K562 (cell line): ENCODE data around the gene TMEM19. TPM values are rescaled to one million over a fixed set of nuclear protein-coding genes. Genes with fewer than 3 reads are reported as not detected.

Experiments
- BACH1 ChIP-seq: fragments of 200-800 bp; sonication (Bioruptor generic); IDR thresholded peaks from 2 replicates; pipeline ENCODE4 v1.6.1; 2016; ENCODE audit warnings: missing genetic modification characterization, missing compliant biosample characterization
- BRF1 ChIP-seq: IDR thresholded peaks from 3 replicates; pipeline ENCODE4 v1.6.1; 2011; ENCODE audit warnings: borderline replicate concordance, mild to moderate bottlenecking; ENCODE audit not compliant: insufficient read length; ENCODE audit errors: extremely low read depth
- CC2D1A ChIP-seq: fragments of 450-650 bp; IDR thresholded peaks from 2 replicates; pipeline ENCODE4 v1.6.1; 2017; ENCODE audit warnings: mild to moderate bottlenecking
- CCAR2 ChIP-seq: fragments of 200-400 bp; formaldehyde crosslinking; IDR thresholded peaks from 2 replicates; pipeline ENCODE4 v1.6.1; 2017; ENCODE audit warnings: mild to moderate bottlenecking, low read depth, low read length
- COPS2 ChIP-seq: fragments of 450-650 bp; conservative IDR thresholded peaks from 2 replicates; pipeline ENCODE4 v1.6.1; 2016; ENCODE audit warnings: mild to moderate bottlenecking, moderate library complexity
- FOXJ2 ChIP-seq: fragments of 200-800 bp; sonication (Bioruptor generic); IDR thresholded peaks from 2 replicates; pipeline ENCODE4 v1.6.1; 2016; ENCODE audit warnings: missing genetic modification characterization, missing compliant biosample characterization
- GTF2E2 ChIP-seq: fragments of 200-800 bp; sonication (Bioruptor generic); IDR thresholded peaks from 2 replicates; pipeline ENCODE4 v1.6.1; 2016; ENCODE audit warnings: missing genetic modification characterization, missing compliant biosample characterization
- HMGN3 ChIP-seq: IDR thresholded peaks from 2 replicates; pipeline ENCODE4 v1.6.1; 2011; ENCODE audit warnings: borderline replicate concordance, low read depth, mild to moderate bottlenecking, mixed read lengths, low read length; ENCODE audit not compliant: insufficient read length; ENCODE audit errors: extremely low read depth
- KDM2B ChIP-seq: fragments of 250-450 bp; sonication (Bioruptor Pico); IDR thresholded peaks from 2 replicates; pipeline ENCODE4 v1.8.0; 2021; ENCODE audit warnings: mild to moderate bottlenecking, moderate library complexity
- NCOA4 ChIP-seq: fragments of 450-650 bp; IDR thresholded peaks from 2 replicates; pipeline ENCODE4 v1.6.1; 2018; ENCODE audit warnings: mild to moderate bottlenecking; ENCODE audit not compliant: partially characterized antibody
- NCOR1 ChIP-seq: fragments of 450-650 bp; IDR thresholded peaks from 2 replicates; pipeline ENCODE4 v1.6.1; 2016; ENCODE audit warnings: mild to moderate bottlenecking, moderate library complexity
- PURB ChIP-seq: sonication (generic); formaldehyde crosslinking; IDR thresholded peaks from 2 replicates; pipeline ENCODE4 v1.9.0; 2021; ENCODE audit warnings: low read depth, mild to moderate bottlenecking, missing genetic modification reagents
- RBM15 ChIP-seq: fragments of 200-400 bp; formaldehyde crosslinking; IDR thresholded peaks from 2 replicates; pipeline ENCODE4 v1.6.1; 2018; ENCODE audit warnings: mild to moderate bottlenecking, low read length, moderate library complexity; ENCODE audit not compliant: insufficient read depth
- THAP12 ChIP-seq: fragments of 250-450 bp; sonication (Bioruptor Pico); IDR thresholded peaks from 2 replicates; pipeline ENCODE4 v1.9.0; 2021; ENCODE audit warnings: mild to moderate bottlenecking, inconsistent platforms
- ZFP36 ChIP-seq: fragments of 150-350 bp; IDR thresholded peaks from 2 replicates; pipeline ENCODE4 v1.6.1; 2018; ENCODE audit warnings: low read length, low read depth; ENCODE audit not compliant: partially characterized antibody
- ZNF184 ChIP-seq: sonication (generic); formaldehyde crosslinking; IDR thresholded peaks from 2 replicates; pipeline ENCODE4 v1.5.0; 2020; ENCODE audit warnings: missing genetic modification reagents
- ZNF347 ChIP-seq: fragments of 450-650 bp; formaldehyde crosslinking; IDR thresholded peaks from 2 replicates; pipeline ENCODE4 v1.4.0; 2020; ENCODE audit warnings: low read depth, mild to moderate bottlenecking, moderate library complexity
- ZNF395 ChIP-seq: fragments of 200-800 bp; sonication (Bioruptor generic); IDR thresholded peaks from 2 replicates; pipeline ENCODE4 v1.6.1; 2017; ENCODE audit warnings: missing genetic modification characterization, missing compliant biosample characterization
- ZNF766 ChIP-seq: fragments of 200-800 bp; sonication (Bioruptor generic); conservative IDR thresholded peaks from 2 replicates; pipeline ENCODE4 v1.6.1; 2016; ENCODE audit warnings: missing genetic modification characterization, missing compliant biosample characterization
- polyA plus RNA-seq, 8 experiments: library from polyadenylated mRNA; depleted of rRNA in 4 of 8; stranded (reverse) in 5 of 8; unstranded in 3 of 8; fragments of >200 nt; fragmentation: Nextera tagmentation in 2 of 8; fragmentation: Illumina TruSeq in 1 of 8; extraction: Ambion mirVana in 2 of 8; extraction: Trizol in 1 of 8; gene quantifications; 2 replicates each; pipeline versions ENCODE4 v1.2.1 to v1.2.3, GENCODE V29; 2011 to 2014; ENCODE audit warnings: inconsistent platforms in 1 of 8, missing spikeins in 1 of 8
- total RNA-seq, 7 experiments: library from RNA; depleted of rRNA in 6 of 7; stranded (reverse); fragments of >200 nt in 6 of 7; fragmentation: Illumina TruSeq in 2 of 7; extraction: Trizol in 2 of 7; gene quantifications; 2 replicates each; pipeline versions ENCODE4 v1.2.1 to v1.2.3, GENCODE V29; 2011 to 2021; ENCODE audit warnings: low replicate concordance in 1 of 7
- TF ChIP-seq, protein P1 (sequence below), 2 experiments: IDR thresholded peaks; 2 replicates each; pipeline ENCODE4 v1.6.1; 2011; ENCODE audit warnings: borderline replicate concordance in 1 of 2, control low read depth in 1 of 2, low read depth in 1 of 2, low read length in 1 of 2, mild to moderate bottlenecking in 1 of 2, mixed read lengths in 1 of 2, moderate library complexity in 1 of 2; ENCODE audit not compliant: insufficient read depth in 1 of 2, insufficient read length in 1 of 2, poor library complexity in 1 of 2, severe bottlenecking in 1 of 2; ENCODE audit errors: extremely low read depth in 1 of 2
- TF ChIP-seq, protein P2 (sequence below), 2 experiments: fragments of 450-650 bp; IDR thresholded peaks; 2 replicates each; pipeline ENCODE4 v1.6.1; 2016

TMEM19 gene
- total and polyA plus RNA-seq, 9 of the 15 experiments (the other 6 are each of a cell fraction or from before 2014, with no cell fraction given): 8.2 to 24.2 (median 17.2) TPM

DNA sequence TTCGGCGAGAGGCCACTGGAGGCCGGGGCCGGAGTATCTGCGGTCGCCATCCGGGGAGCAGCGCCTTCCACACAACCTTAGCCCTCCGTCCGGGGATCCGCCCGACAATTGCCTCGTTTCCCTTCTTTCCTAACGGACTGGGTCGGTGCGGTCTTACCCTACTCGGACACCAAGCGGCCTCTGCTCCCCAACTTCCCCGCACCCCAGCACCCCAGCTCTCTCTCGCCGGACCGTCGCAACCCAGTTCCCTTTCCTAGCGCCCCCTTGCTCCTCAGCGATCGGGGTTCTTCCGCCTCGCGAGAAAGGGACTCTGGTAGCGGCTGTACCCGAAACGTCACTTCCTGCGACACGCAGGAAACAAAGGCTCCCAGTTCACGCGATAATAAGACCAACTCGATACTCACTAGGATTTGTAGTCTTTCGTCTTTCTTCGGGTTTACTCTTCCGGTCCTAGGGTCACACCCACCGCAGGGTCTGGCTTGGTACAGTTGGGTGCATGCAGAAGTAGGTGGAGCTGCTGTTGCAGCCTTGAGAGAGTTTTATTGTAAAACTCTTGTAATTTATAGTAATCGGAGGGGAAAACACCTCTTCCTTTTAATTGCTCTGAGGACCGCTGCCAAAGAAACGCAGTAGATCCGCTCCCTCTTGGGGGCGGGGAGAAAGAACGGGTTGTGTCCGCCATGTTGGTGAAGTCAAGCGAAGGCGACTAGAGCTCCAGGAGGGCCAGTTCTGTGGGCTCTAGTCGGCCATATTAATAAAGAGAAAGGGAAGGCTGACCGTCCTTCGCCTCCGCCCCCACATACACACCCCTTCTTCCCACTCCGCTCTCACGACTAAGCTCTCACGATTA is 22.1 kb upstream of the TMEM19 start, which contains the start of the genes THAP2 and ZFC3H1 (continued):
- no peak for TF ChIP-seq NCOR1
- no peak for TF ChIP-seq ZFP36
- TF ChIP-seq ZNF395 (CRISPR knock-in tag): peak; percentile 80; the same call in 1 of the 2 replicates
- no peak for TF ChIP-seq KDM2B (CRISPR knock-in tag)
- TF ChIP-seq NCOA4: no peak
- TF ChIP-seq ZNF184 (CRISPR knock-in tag): no peak
- TF ChIP-seq CC2D1A: no peak; the same call in none of the 2 replicates
- 0 out of 2 replicates have a peak, but pooled peaks have one; percentile 35 for TF ChIP-seq THAP12 (CRISPR knock-in tag)
- TF ChIP-seq PURB (CRISPR knock-in tag): no peak
- TF ChIP-seq BRF1: no peak
- TF ChIP-seq, protein P1, sequence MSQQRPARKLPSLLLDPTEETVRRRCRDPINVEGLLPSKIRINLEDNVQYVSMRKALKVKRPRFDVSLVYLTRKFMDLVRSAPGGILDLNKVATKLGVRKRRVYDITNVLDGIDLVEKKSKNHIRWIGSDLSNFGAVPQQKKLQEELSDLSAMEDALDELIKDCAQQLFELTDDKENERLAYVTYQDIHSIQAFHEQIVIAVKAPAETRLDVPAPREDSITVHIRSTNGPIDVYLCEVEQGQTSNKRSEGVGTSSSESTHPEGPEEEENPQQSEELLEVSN (IDR thresholded peaks at IDR 0.05; ENCODE audit: borderline replicate concordance in 1 of 2, extremely low read depth in 1 of 2, insufficient read depth in 1 of 2, insufficient read length in 1 of 2, low read depth in 1 of 2, low read length in 1 of 2, poor library complexity in 1 of 2, severe bottlenecking in 1 of 2): peak in 1 of 2 experiments; percentile 11
- TF ChIP-seq, protein P2, sequence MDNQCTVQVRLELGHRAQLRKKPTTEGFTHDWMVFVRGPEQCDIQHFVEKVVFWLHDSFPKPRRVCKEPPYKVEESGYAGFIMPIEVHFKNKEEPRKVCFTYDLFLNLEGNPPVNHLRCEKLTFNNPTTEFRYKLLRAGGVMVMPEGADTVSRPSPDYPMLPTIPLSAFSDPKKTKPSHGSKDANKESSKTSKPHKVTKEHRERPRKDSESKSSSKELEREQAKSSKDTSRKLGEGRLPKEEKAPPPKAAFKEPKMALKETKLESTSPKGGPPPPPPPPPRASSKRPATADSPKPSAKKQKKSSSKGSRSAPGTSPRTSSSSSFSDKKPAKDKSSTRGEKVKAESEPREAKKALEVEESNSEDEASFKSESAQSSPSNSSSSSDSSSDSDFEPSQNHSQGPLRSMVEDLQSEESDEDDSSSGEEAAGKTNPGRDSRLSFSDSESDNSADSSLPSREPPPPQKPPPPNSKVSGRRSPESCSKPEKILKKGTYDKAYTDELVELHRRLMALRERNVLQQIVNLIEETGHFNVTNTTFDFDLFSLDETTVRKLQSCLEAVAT (IDR thresholded peaks at IDR 0.05): peak; percentile 82 to 88
- TF ChIP-seq RBM15: no peak
- TF ChIP-seq ZNF766 (CRISPR knock-in tag): peak; percentile 87
- peak; percentile 77; the same call in 1 of the 2 replicates for TF ChIP-seq BACH1 (tag)
- no peak for TF ChIP-seq COPS2
- no peak for TF ChIP-seq HMGN3
- TF ChIP-seq FOXJ2 (tag): peak; percentile 64; the same call in 1 of the 2 replicates
- TF ChIP-seq CCAR2: no peak
- TF ChIP-seq ZNF347 (CRISPR knock-in tag): no peak
- peak; percentile 84 for TF ChIP-seq GTF2E2 (tag)
